ENCODE results near the gene ZSCAN23. TPM values are rescaled to one million over a fixed set of nuclear protein-coding genes. Genes with fewer than 3 reads are reported as not detected.
A peak's percentile ranks its signal among the peaks of the same experiment; 100 is the strongest.

Gene ZSCAN23
- total and polyA plus RNA-seq, 9 of the 15 experiments (the other 6 are each of a cell fraction or from before 2014, with no cell fraction given): 0.05 to 0.29 (median 0.21) TPM; not detected in 1

- TF ChIP-seq ZBTB12 (CRISPR knock-in tag; IDR thresholded peaks at IDR 0.05): no peak
- TF ChIP-seq FOXM1 (IDR thresholded peaks at IDR 0.05; ENCODE audit: low read depth): no peak; the same call in 1 of the 2 replicates
- no peak for TF ChIP-seq FOXM1 (CRISPR knock-in tag; IDR thresholded peaks at IDR 0.05; ENCODE audit: low read depth)
- 0 out of 2 replicates have a peak, but pooled peaks have one; percentile 35 for TF ChIP-seq BACH1 (tag; IDR thresholded peaks at IDR 0.05)
- 0 out of 2 replicates have a peak, but pooled peaks have one; percentile 38 for TF ChIP-seq SMAD4 (CRISPR knock-in tag; conservative IDR thresholded peaks at IDR 0.05)
- 0 out of 4 replicates have a peak, but pooled peaks of 1 of the 2 experiments have one; percentile 23 for TF ChIP-seq MNT (conservative IDR thresholded peaks at IDR 0.05)
- TF ChIP-seq NFE2L1 (tag; IDR thresholded peaks at IDR 0.05; ENCODE audit: borderline replicate concordance, low read depth): no peak
Observed at GRCh38 chr6:28408076-28408802, 35.1 kb downstream of the ZSCAN23 start (continued).
